ENCODE measurements around the gene TBC1D24. TPM values are rescaled to one million over a fixed set of nuclear protein-coding genes. Genes with fewer than 3 reads are reported as not detected.
"Not testable (repeated sequence)": the region's sequence is repeated elsewhere in the genome, so short reads cannot be mapped to it uniquely, and the experiment has no call there.

The TBC1D24 gene
- polyA plus RNA-seq, 3 donors: 0.76 to 5.9 (median 2.1) TPM

DNA sequence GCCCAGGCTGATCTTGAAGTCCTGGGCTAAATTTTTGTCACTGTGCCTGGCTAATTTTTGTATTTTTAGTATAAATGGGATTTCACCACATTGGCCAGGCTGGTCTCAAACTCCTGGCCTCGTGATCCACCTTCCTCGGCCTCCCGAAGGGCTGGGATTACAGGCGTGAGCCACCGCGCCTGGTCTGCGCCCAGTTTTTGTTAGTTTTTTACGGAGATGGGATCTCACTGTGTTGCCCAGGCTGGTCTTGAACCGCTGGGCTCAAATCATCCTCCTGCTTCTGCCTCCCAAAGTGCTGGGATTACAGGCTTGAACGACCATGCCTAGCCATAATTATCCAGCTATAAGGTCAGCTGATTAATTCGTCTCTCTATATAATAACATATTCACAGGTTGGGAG is 59.0 kb downstream of the TBC1D24 start:
- Mint-ChIP-seq H3K36me3 (peaks cover 18 to 28% of the 10 kb centered on the region in 2 donors), H3K4me1 (peaks cover 55% of the 10 kb centered on the region), H3K4me3 (no peak overlapping the region), H3K27ac (peak overlapping the region in 5 of 7 donors; percentile 46 to 100 (median 77)), H3K27me3 (ENCODE audit: low read depth in 3 of 3) (peaks cover 0 to 5% (median 4%) of the 10 kb centered on the region in 3 donors), H3K9me3 (no peaks in the 10 kb centered on the region)
- WGBS (ENCODE audit: insufficient coverage): 99% methylated on average over 9 of the region's 11 CpGs
- Histone ChIP-seq H3K9ac (ENCODE audit: insufficient read depth, low read length, poor library complexity, severe bottlenecking) (no peak overlapping the region), H3K36me3 (replicated peaks in 1 of 2; ENCODE audit: control insufficient read depth in 1 of 2, insufficient read depth in 2 of 2, low read length in 2 of 2) (peaks cover 14 to 19% of the 10 kb centered on the region in 2 donors), H3K79me2 (ENCODE audit: insufficient read depth, low read length) (peaks cover 8% of the 10 kb centered on the region), H4K20me1 (ENCODE audit: insufficient read depth, low read length) (peaks cover 30% of the 10 kb centered on the region), H3K4me1 (ENCODE audit: control insufficient read depth in 1 of 2, insufficient read depth in 2 of 2, low read length in 2 of 2) (peaks cover 61 to 77% of the 10 kb centered on the region in 2 donors), H3K4me3 (replicated peaks in 1 of 3; ENCODE audit: low read depth in 2 of 3, low read length in 3 of 3) (no peak overlapping the region), H2AFZ (ENCODE audit: insufficient read depth, low read depth, low read length, poor library complexity, severe bottlenecking) (no peak overlapping the region), H3K4me2 (replicated peaks; ENCODE audit: extremely low read depth, low read length, poor library complexity, severe bottlenecking) (no peak overlapping the region), H3K9me3 (replicated peaks in 1 of 2; ENCODE audit: control insufficient read depth in 1 of 2, insufficient read depth in 1 of 2, low read length in 2 of 2) (no peaks in the 10 kb centered on the region), H3K27ac (ENCODE audit: low read depth in 1 of 2, low read length in 2 of 2) (no peak overlapping the region), H3K27me3 (ENCODE audit: control insufficient read depth in 2 of 2, insufficient read depth in 2 of 2, low read length in 2 of 2) (no peaks in the 10 kb centered on the region)
- TF ChIP-seq, protein P1, sequence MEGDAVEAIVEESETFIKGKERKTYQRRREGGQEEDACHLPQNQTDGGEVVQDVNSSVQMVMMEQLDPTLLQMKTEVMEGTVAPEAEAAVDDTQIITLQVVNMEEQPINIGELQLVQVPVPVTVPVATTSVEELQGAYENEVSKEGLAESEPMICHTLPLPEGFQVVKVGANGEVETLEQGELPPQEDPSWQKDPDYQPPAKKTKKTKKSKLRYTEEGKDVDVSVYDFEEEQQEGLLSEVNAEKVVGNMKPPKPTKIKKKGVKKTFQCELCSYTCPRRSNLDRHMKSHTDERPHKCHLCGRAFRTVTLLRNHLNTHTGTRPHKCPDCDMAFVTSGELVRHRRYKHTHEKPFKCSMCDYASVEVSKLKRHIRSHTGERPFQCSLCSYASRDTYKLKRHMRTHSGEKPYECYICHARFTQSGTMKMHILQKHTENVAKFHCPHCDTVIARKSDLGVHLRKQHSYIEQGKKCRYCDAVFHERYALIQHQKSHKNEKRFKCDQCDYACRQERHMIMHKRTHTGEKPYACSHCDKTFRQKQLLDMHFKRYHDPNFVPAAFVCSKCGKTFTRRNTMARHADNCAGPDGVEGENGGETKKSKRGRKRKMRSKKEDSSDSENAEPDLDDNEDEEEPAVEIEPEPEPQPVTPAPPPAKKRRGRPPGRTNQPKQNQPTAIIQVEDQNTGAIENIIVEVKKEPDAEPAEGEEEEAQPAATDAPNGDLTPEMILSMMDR (IDR thresholded peaks at IDR 0.05): no peak
- DNase-seq: no peak
- intact Hi-C loops (cut with micrococcal nuclease): no loop called here

DNA sequence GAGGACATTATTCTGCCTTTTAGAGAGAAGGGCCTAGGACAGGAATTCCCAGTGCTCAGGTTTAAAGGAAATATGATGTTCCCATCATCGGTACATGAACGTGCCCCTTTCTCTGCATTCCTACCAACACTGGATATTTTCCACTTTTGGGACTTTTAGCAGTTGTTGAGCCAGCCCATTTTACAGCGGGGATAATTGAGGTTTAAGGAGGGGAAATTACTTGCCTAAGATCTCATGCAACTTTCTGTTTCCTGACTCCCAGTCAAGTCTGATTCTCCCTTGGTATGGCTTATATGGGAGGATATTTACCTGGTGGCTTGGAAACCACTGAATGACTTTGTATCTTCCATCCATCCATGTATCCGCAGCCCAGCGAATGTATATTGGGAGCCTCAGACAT is 59.4 kb downstream of the TBC1D24 start:
- peaks cover 12% of the 10 kb centered on the region for H3K79me2 ChIP-seq (ENCODE audit: insufficient read depth, low read length)
- Mint-ChIP-seq H3K4me1 (peaks cover 60% of the 10 kb centered on the region), H3K36me3 (peaks cover 17 to 27% of the 10 kb centered on the region in 2 donors), H3K27ac (peak overlapping the region in 5 of 7 donors; percentile 40 to 98 (median 90))
- H3K4me2 ChIP-seq (replicated peaks; ENCODE audit: extremely low read depth, low read length, poor library complexity, severe bottlenecking); H3K9me3 ChIP-seq (replicated peaks in 1 of 2; ENCODE audit: control insufficient read depth in 1 of 2, insufficient read depth in 1 of 2, low read length in 2 of 2); DNase-seq; H3K27me3 Mint-ChIP-seq (ENCODE audit: low read depth in 3 of 3); H3K9ac ChIP-seq (ENCODE audit: insufficient read depth, low read length, poor library complexity, severe bottlenecking); H3K9me3 Mint-ChIP-seq; H3K4me3 Mint-ChIP-seq; intact Hi-C loops (cut with micrococcal nuclease); H2AFZ ChIP-seq (ENCODE audit: insufficient read depth, low read depth, low read length, poor library complexity, severe bottlenecking); H3K27me3 ChIP-seq (ENCODE audit: control insufficient read depth in 2 of 2, insufficient read depth in 2 of 2, low read length in 2 of 2); H3K4me3 ChIP-seq (replicated peaks in 1 of 3; ENCODE audit: low read depth in 2 of 3, low read length in 3 of 3); H3K27ac ChIP-seq (ENCODE audit: low read depth in 1 of 2, low read length in 2 of 2): not testable (repeated sequence)
- WGBS (ENCODE audit: insufficient coverage): no CpG with 5 or more reads among the region's 5 CpGs
- peaks cover 10 to 15% of the 10 kb centered on the region in 2 donors for H3K36me3 ChIP-seq (replicated peaks in 1 of 2; ENCODE audit: control insufficient read depth in 1 of 2, insufficient read depth in 2 of 2, low read length in 2 of 2)
- peaks cover 30% of the 10 kb centered on the region for H4K20me1 ChIP-seq (ENCODE audit: insufficient read depth, low read length)
- H3K4me1 ChIP-seq (ENCODE audit: control insufficient read depth in 1 of 2, insufficient read depth in 2 of 2, low read length in 2 of 2): peaks cover 66 to 82% of the 10 kb centered on the region in 2 donors
